ENCODE measurements around the gene CLTA.

DNA sequence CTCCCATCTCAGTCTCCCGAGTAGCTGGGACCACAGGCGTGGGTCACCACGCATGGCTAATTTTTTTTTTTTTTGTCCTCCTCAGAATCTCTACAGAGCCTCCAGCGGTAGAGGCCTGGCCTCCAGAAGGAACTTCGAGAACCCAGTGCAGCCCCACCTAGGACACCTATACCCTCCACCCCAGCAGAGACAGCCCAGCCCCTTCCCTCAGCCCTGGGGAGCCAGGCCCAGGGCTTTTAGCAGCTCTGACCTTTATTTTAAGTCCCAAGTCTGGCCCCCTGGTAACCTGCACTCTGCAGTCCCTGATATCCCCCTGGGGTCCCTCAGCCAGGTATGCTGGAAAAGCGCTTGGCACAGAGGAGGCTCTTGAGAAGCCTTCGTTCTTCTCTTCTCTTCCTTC, 49.0 kb upstream of the CLTA start:
- TF ChIP-seq CTCF (IDR thresholded peaks at IDR 0.05) = no peak
- no peak for TF ChIP-seq EP300 (IDR thresholded peaks at IDR 0.05; ENCODE audit: low read depth)
- TF ChIP-seq POLR2A (IDR thresholded peaks at IDR 0.05) = no peak
- no peak for TF ChIP-seq POLR2AphosphoS5 (IDR thresholded peaks at IDR 0.05)

Measured in transverse colon (tissue), 4 donors.